ENCODE results near the gene CRADD. TPM values are rescaled to one million over a fixed set of nuclear protein-coding genes. Genes with fewer than 3 reads are reported as not detected.
"Not testable (repeated sequence)": the region's sequence is repeated elsewhere in the genome, so short reads cannot be mapped to it uniquely, and the experiment has no call there.

The CRADD gene
- total RNA-seq, 1 donor from 2014 or later = 18.8 TPM

DNA sequence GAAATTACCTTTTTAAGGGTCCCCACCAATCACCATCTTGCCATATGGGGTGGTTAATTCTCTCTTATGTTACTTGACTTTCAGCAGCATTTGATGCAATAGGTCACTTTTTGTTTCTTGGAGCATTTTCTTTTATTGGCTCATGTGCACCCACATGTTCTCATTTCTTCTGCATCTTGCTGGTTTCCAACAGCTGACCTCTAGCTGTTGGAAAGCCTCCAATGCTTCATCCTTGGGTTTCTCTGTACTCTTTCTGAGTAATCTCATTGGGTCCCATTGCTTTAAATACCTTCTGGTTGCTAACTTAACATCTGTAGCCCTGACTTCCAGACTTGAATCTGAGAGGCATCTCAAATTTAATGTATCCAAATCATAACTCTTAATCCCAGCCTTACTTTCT, 116.8 kb downstream of the CRADD start:
- H3K27me3 Mint-ChIP-seq (ENCODE audit: unreplicated experiment) = no peaks in the 10 kb centered on the region
- no peaks in the 10 kb centered on the region for H3K9me3 Mint-ChIP-seq (ENCODE audit: unreplicated experiment)
- H3K4me1 Mint-ChIP-seq (ENCODE audit: low read depth, unreplicated experiment) = peaks cover 10% of the 10 kb centered on the region
- no peaks in the 10 kb centered on the region for H3K36me3 Mint-ChIP-seq (ENCODE audit: unreplicated experiment)
- H3K4me3 Mint-ChIP-seq (ENCODE audit: unreplicated experiment) = no peak overlapping the region
- no peak overlapping the region for H3K27ac Mint-ChIP-seq (ENCODE audit: unreplicated experiment)
- DNase-seq = no peak
- TF ChIP-seq, protein P1, sequence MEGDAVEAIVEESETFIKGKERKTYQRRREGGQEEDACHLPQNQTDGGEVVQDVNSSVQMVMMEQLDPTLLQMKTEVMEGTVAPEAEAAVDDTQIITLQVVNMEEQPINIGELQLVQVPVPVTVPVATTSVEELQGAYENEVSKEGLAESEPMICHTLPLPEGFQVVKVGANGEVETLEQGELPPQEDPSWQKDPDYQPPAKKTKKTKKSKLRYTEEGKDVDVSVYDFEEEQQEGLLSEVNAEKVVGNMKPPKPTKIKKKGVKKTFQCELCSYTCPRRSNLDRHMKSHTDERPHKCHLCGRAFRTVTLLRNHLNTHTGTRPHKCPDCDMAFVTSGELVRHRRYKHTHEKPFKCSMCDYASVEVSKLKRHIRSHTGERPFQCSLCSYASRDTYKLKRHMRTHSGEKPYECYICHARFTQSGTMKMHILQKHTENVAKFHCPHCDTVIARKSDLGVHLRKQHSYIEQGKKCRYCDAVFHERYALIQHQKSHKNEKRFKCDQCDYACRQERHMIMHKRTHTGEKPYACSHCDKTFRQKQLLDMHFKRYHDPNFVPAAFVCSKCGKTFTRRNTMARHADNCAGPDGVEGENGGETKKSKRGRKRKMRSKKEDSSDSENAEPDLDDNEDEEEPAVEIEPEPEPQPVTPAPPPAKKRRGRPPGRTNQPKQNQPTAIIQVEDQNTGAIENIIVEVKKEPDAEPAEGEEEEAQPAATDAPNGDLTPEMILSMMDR (IDR thresholded peaks at IDR 0.05; ENCODE audit: partially characterized antibody, unreplicated experiment) = no peak

DNA sequence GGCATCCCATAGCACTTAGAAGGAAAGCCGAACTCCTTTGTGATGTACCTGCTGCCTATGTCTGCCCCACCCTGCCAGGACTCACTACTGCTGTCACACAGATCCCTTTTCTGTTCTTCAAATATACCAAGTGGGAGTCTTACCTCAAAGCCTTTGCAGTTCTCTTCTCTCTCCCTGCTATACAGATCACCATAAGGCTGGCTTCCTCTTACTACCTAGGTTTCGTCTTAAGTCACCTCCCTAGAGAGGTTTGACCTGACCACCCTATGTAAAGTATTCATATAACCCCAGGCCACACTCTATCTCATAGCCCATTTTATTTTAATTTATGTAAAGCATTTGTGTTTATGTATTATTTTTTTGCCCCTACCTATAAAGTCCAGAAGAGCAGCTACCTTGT, 117.6 kb downstream of the CRADD start:
- Mint-ChIP-seq H3K27me3 (ENCODE audit: unreplicated experiment) (no peaks in the 10 kb centered on the region), H3K4me1 (ENCODE audit: low read depth, unreplicated experiment) (peaks cover 4% of the 10 kb centered on the region), H3K9me3 (ENCODE audit: unreplicated experiment) (no peaks in the 10 kb centered on the region), H3K27ac (ENCODE audit: unreplicated experiment) (no peak overlapping the region), H3K4me3 (ENCODE audit: unreplicated experiment) (no peak overlapping the region), H3K36me3 (ENCODE audit: unreplicated experiment) (no peaks in the 10 kb centered on the region)
- TF ChIP-seq, protein P1 (IDR thresholded peaks at IDR 0.05; ENCODE audit: partially characterized antibody, unreplicated experiment) = no peak
- no peak for DNase-seq

DNA sequence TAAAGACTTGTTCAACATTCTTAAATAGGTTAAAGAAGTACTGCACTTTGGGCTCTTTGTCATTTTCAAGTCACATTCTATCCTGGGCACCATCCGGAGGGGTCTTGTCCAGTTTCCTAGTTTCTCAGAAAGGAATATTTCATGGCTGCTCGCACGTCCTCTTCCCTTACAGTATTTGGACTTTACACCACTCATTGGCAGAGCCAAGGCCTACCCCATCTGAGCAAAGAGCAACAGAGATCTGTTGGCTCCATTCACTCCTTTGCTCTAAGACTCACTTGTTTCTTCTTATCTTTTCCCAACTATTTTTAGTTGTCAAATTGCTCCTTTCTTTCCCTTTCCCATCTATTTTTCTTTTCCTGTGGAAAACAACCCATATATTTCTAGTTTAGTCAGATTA, 118.2 kb downstream of the CRADD start:
- Mint-ChIP-seq H3K4me1 (ENCODE audit: low read depth, unreplicated experiment) (peaks cover 4% of the 10 kb centered on the region), H3K27me3 (ENCODE audit: unreplicated experiment) (no peaks in the 10 kb centered on the region), H3K27ac (ENCODE audit: unreplicated experiment) (no peak overlapping the region), H3K4me3 (ENCODE audit: unreplicated experiment) (no peak overlapping the region), H3K9me3 (ENCODE audit: unreplicated experiment) (no peaks in the 10 kb centered on the region), H3K36me3 (ENCODE audit: unreplicated experiment) (no peaks in the 10 kb centered on the region)
- no peak for DNase-seq
- TF ChIP-seq, protein P1 (IDR thresholded peaks at IDR 0.05; ENCODE audit: partially characterized antibody, unreplicated experiment) = no peak

DNA sequence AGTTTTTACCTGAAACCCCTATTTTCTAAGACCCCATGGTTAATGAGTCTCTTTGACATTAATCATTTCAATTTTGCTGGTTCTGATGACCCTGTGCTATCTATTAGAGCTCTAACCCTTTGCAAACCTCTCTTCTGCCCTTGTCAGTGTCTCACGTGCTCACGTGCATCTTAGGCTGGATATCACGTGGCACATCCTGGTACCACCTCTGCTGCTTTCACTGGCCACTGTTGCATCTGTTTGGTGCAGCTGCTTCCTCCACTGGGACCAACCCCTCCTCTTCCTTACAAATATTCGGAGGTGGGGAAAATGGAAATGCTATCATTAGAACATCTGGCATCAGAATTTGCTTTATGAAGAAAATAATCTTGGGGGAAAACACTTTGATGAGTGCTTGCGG, 119.6 kb downstream of the CRADD start:
- Mint-ChIP-seq H3K4me3 (ENCODE audit: unreplicated experiment) (no peak overlapping the region), H3K27ac (ENCODE audit: unreplicated experiment) (no peak overlapping the region), H3K36me3 (ENCODE audit: unreplicated experiment) (no peaks in the 10 kb centered on the region), H3K9me3 (ENCODE audit: unreplicated experiment) (no peaks in the 10 kb centered on the region), H3K27me3 (ENCODE audit: unreplicated experiment) (no peaks in the 10 kb centered on the region), H3K4me1 (ENCODE audit: low read depth, unreplicated experiment) (peaks cover 4% of the 10 kb centered on the region)
- no peak for DNase-seq
- TF ChIP-seq, protein P1 (IDR thresholded peaks at IDR 0.05; ENCODE audit: partially characterized antibody, unreplicated experiment) = no peak

DNA sequence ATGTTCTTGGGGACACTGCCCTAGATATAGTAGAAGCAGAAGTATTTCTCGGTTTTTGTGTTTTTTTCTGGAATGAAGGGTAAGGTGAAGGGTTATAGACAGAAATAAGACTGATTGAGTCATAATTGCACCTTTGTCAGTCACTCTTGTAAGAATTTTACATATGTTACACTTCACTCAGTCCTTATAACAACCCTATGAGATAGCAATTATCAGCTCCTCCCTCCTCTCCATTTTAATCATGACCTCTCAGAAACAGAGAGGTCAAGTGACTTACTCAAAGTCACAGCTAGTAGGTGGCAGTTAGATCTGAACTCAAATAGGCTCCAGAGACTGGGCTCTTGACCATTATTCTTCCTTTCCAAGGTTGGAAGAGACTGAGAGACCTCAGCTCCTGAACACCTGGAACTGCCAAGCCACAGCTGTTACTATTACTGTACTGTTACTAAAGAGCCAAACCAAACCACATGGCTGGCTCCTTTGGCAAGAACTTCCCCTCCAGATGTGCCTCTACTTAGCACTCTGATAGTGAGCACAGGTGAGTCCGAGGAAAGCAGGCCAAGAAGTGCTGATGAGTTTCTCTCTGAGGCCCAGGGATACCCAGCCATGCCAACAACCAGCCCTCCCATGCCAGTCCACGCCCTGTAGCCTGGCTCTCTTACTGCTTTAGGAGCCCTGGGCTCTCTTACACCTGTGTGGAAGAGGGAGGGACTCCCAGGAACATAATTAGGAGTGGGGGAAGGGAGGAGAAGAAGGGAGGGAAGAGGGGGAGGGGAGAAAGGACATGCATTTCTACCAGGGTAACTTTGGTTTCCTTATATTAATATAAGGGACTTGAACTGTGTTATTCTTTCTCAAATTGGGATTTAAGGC, 121.3 kb downstream of the CRADD start:
- DNase-seq = no peak
- Mint-ChIP-seq H3K9me3 (ENCODE audit: unreplicated experiment) (peaks cover 1% of the 10 kb centered on the region), H3K36me3 (ENCODE audit: unreplicated experiment) (no peaks in the 10 kb centered on the region), H3K4me3 (ENCODE audit: unreplicated experiment) (no peak overlapping the region), H3K4me1 (ENCODE audit: low read depth, unreplicated experiment) (peaks cover 4% of the 10 kb centered on the region), H3K27me3 (ENCODE audit: unreplicated experiment) (no peaks in the 10 kb centered on the region), H3K27ac (ENCODE audit: unreplicated experiment) (no peak overlapping the region)
- TF ChIP-seq, protein P1 (IDR thresholded peaks at IDR 0.05; ENCODE audit: partially characterized antibody, unreplicated experiment) = no peak

DNA sequence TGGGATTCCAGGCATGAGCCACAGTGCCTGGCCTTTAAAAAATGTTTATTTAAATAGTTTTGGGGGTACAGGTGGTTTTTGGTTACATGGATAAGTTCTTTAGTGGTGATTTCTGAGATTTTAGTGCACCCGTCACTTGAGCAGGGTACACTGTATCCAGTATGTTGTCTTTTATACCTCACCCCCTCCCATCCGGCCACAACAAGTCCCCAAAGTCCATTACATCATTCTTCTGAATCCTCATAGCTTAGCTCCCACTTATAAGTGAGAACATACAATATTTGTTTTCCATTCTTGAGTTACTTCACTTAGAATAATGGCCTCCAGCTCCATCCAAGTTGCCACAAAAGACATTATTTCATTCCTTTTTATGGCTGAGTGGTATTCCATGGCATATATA, 124.5 kb downstream of the CRADD start:
- not testable (repeated sequence) for H3K4me3 Mint-ChIP-seq (ENCODE audit: unreplicated experiment); H3K4me1 Mint-ChIP-seq (ENCODE audit: low read depth, unreplicated experiment); H3K36me3 Mint-ChIP-seq (ENCODE audit: unreplicated experiment); DNase-seq; H3K27ac Mint-ChIP-seq (ENCODE audit: unreplicated experiment); H3K9me3 Mint-ChIP-seq (ENCODE audit: unreplicated experiment); H3K27me3 Mint-ChIP-seq (ENCODE audit: unreplicated experiment)
